PFSK-1 (cell line): ENCODE results near the gene PMM1.
A peak's percentile ranks its signal among the peaks of the same experiment; 100 is the strongest.

Source experiments
- FOXP2 ChIP-seq: optimal IDR thresholded peaks from 2 replicates; pipeline ENCODE3; 2011; ENCODE audit warnings: borderline replicate concordance, control low read depth, inconsistent platforms; ENCODE audit not compliant: insufficient read depth; ENCODE audit errors: extremely low read length, extremely low read depth
- POLR2AphosphoS5 ChIP-seq: IDR thresholded peaks from 2 replicates; pipeline ENCODE4 v1.6.1; 2012; ENCODE audit warnings: low read depth, mild to moderate bottlenecking, control low read depth, low read length, moderate library complexity
- SIN3A ChIP-seq: IDR thresholded peaks from 2 replicates; pipeline ENCODE4 v1.6.1; 2012; ENCODE audit warnings: mild to moderate bottlenecking, low read length, moderate library complexity, borderline replicate concordance; ENCODE audit not compliant: insufficient read depth
- TAF1 ChIP-seq: IDR thresholded peaks from 2 replicates; pipeline ENCODE4 v1.6.1; 2012; ENCODE audit warnings: low read length, control low read depth, borderline replicate concordance; ENCODE audit not compliant: insufficient read depth
- TF ChIP-seq, protein P1 (sequence below), 2 experiments: IDR thresholded peaks; 2 replicates each; pipeline versions ENCODE4 v1.6.1 to v1.8.0; 2011 to 2012; ENCODE audit warnings: low read depth in 2 of 2, low read length in 2 of 2, control low read depth in 1 of 2, inconsistent platforms in 1 of 2, mild to moderate bottlenecking in 1 of 2, moderate library complexity in 1 of 2; ENCODE audit not compliant: insufficient read depth in 1 of 2

Gene PMM1

DNA sequence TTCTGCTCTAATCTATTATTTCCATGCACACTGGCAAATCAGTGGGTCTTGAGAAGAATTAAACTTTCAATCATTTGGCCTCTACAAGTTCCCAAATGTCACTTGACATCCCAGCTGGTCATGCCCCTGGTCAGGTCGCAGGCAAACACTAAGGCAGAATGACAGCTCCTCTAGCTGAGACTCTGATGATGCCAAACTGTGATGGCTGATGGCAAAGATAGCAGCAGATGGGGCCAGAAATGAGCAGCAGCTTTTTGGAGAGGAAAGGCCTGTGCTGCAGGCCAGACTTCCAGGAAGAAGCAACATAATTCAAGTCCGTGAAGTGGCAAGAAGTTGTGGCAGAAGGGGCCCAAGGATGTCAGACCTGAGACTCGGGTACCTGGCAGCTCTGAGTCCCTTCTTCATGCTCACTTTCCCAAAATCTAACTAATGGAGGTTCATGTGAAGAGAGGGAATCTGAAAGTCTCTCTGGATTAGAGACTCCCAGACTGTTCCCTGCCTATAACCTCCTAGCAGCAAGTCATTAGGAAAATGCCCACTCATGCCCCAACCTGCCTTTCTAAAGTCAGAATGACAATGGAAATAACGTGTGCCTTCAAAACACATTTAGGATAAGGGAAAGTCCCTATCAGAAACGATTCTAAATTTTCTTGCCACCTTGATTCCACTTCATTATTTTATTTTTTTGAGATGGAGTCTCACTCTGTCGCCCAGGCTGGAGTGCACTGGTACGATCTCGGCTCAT is 9.4 kb upstream of the PMM1 start:
- TF ChIP-seq, protein P1, sequence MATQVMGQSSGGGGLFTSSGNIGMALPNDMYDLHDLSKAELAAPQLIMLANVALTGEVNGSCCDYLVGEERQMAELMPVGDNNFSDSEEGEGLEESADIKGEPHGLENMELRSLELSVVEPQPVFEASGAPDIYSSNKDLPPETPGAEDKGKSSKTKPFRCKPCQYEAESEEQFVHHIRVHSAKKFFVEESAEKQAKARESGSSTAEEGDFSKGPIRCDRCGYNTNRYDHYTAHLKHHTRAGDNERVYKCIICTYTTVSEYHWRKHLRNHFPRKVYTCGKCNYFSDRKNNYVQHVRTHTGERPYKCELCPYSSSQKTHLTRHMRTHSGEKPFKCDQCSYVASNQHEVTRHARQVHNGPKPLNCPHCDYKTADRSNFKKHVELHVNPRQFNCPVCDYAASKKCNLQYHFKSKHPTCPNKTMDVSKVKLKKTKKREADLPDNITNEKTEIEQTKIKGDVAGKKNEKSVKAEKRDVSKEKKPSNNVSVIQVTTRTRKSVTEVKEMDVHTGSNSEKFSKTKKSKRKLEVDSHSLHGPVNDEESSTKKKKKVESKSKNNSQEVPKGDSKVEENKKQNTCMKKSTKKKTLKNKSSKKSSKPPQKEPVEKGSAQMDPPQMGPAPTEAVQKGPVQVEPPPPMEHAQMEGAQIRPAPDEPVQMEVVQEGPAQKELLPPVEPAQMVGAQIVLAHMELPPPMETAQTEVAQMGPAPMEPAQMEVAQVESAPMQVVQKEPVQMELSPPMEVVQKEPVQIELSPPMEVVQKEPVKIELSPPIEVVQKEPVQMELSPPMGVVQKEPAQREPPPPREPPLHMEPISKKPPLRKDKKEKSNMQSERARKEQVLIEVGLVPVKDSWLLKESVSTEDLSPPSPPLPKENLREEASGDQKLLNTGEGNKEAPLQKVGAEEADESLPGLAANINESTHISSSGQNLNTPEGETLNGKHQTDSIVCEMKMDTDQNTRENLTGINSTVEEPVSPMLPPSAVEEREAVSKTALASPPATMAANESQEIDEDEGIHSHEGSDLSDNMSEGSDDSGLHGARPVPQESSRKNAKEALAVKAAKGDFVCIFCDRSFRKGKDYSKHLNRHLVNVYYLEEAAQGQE (IDR thresholded peaks at IDR 0.05; ENCODE audit: insufficient read depth in 1 of 2, low read depth in 2 of 2, low read length in 2 of 2) = no peak
- TF ChIP-seq FOXP2 (no peak), SIN3A (no peak), TAF1 (no peak), POLR2AphosphoS5 (no peak)

DNA sequence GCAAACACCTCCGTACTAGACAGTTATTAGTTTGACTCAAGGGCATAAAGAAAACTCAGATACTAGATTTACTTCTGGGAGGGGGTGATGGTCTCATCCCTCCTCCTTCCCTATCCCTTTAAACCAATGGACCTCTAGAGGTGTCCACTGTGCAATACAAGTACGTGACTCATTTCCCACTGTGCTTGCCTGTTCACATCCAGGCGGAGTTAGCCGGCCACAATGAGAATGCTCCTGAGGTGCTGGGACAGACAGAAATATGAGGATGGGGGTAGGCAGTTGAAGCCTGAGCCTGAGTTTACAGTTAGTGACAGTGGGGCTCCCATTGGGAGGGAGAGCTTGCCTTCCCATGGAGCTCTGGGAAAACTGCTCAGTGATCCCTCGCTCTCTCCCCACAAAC is 8.4 kb upstream of the PMM1 start:
- TF ChIP-seq TAF1 (no peak), SIN3A (no peak), FOXP2 (no peak), POLR2AphosphoS5 (0 out of 2 replicates have a peak, but pooled peaks have one; percentile 2)

DNA sequence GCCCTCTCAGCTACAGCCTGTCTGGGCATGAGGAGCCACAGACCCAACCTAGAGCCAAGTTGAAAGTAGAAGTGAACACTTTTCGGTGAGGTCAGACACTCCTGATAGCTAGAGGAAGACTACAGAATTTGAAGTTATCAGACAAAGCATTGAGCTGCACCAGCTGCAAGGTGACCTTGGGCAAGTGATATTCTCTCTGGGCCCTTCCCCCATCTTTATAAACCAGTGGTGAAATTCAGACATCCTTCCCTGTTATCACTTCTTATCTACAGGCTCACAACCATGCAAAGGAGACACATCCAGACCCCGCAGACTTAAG is 8.0 kb upstream of the PMM1 start:
- TF ChIP-seq, protein P1 (IDR thresholded peaks at IDR 0.05; ENCODE audit: insufficient read depth in 1 of 2, low read depth in 2 of 2, low read length in 2 of 2) = no peak
- TF ChIP-seq FOXP2 = no peak
- no peak for TF ChIP-seq SIN3A
- no peak for TF ChIP-seq TAF1
- no peak; the same call in 1 of the 2 replicates for TF ChIP-seq POLR2AphosphoS5

DNA sequence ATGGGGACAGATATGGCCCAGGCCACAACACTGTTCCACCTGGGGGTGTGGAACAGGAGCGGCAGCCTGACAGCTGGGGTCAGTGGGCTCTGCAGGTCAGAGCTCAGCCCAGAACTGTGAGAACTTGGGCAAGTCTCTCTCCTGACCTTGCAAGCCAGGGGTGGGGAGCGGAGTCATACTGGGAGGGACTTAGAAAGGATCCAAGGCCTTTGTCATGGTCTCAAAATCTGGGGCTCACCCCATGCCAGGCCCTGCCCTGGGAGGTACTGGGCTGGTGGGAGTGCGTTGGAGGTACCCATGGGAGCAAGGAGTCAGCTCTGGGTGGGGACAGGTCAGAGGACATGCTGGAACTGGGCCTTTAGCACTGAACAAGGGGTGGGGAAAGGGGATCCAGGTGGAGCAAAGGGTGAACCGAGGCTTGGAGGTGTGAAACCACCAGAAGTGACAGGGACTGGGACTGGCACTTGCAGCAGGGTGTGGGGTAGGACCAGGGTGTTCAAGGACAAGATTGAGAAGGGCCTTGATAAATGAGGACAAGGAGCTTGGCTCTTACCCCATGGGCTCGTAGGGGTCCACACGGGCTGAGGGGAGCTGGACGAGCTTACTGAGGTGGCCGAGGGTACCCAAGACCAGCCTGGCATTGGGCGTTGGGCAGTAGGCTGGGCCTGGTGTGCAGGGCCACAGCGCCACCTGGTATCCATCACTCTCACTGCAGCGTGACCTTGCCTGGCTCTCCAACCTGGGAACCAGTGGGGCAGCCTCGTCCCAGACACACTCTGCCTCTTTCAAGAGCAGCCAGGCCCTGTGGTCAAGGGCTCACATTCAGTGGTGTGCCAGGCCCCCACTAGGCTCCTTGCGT is 7.4 kb upstream of the PMM1 start:
- TF ChIP-seq SIN3A (no peak), POLR2AphosphoS5 (peak; percentile 72; the same call in 1 of the 2 replicates), FOXP2 (peak; percentile 70), TAF1 (no peak)
- TF ChIP-seq, protein P1 (IDR thresholded peaks at IDR 0.05; ENCODE audit: insufficient read depth in 1 of 2, low read depth in 2 of 2, low read length in 2 of 2) = no peak

DNA sequence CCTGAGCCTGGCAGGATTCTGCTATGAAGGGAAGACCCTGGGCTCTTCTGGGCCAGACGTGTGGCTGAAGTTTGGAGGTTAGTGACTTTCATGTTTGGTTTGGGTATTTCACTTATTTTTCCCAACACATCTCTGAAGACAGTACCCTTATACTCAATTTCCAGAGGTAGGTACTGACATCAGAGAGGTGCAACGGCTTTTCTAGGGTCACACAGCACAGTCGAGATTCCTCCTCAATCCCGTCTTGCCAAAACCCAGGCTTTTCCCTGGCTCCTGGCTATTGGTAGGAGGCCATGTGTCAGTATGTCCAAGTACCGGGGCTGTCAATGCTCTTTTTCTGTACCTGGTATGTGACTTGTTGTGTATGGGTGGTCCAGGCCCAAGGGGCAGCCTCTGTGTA is 6.1 kb upstream of the PMM1 start:
- TF ChIP-seq, protein P1 (IDR thresholded peaks at IDR 0.05; ENCODE audit: insufficient read depth in 1 of 2, low read depth in 2 of 2, low read length in 2 of 2) = no peak
- TF ChIP-seq SIN3A = no peak
- TF ChIP-seq POLR2AphosphoS5 = no peak
- TF ChIP-seq TAF1 = no peak
- no peak for TF ChIP-seq FOXP2
